Neural cell (in vitro differentiated cells): ENCODE results near the gene CD300LG. TPM values are rescaled to one million over a fixed set of nuclear protein-coding genes. Genes with fewer than 3 reads are reported as not detected.

Experiments used
- H2AFZ ChIP-seq: fragments of 200-600, 300-800 bp; sonication (generic), shearing (Covaris generic); 2 replicates; pipeline ENCODE4 v1.6.0; 2014; ENCODE audit warnings: low read depth, mild to moderate bottlenecking, antibody characterized with exemption, low read length, moderate library complexity
- H3F3A ChIP-seq: fragments of 200-600 bp; shearing (Covaris generic); 2 replicates; pipeline ENCODE4 v1.6.1; 2016; ENCODE audit warnings: mild to moderate bottlenecking, moderate library complexity, mixed read lengths, antibody characterized with exemption, low read length; ENCODE audit not compliant: insufficient read depth, poor library complexity, severe bottlenecking
- H3K27ac ChIP-seq: fragments of 200-600, 300-800 bp; sonication (generic), shearing (Covaris generic); 2 replicates; pipeline ENCODE4 v1.5.1; 2014; ENCODE audit warnings: mild to moderate bottlenecking, low read length, moderate library complexity
- H3K27me3 ChIP-seq: fragments of 300-800, 200-600 bp; sonication (generic), shearing (Covaris generic); 2 replicates; pipeline ENCODE4 v1.6.0; 2014; ENCODE audit warnings: mild to moderate bottlenecking, low read depth, low read length, moderate library complexity; ENCODE audit not compliant: insufficient read depth
- H3K36me3 ChIP-seq: fragments of 300-800, 200-600 bp; sonication (generic), shearing (Covaris generic); 2 replicates; pipeline ENCODE4 v1.5.1; 2014; ENCODE audit warnings: mild to moderate bottlenecking, antibody characterized with exemption, low read length, moderate library complexity; ENCODE audit not compliant: insufficient read depth
- H3K4me2 ChIP-seq: fragments of 300-800, 200-600 bp; sonication (generic), shearing (Covaris generic); 2 replicates; pipeline ENCODE4 v1.6.0; 2014; ENCODE audit warnings: mild to moderate bottlenecking, low read length
- H3K4me3 ChIP-seq: fragments of 300-800, 200-600 bp; sonication (generic), shearing (Covaris generic); 2 replicates; pipeline ENCODE4 v1.5.1; 2014; ENCODE audit warnings: mild to moderate bottlenecking, low read length, moderate library complexity
- H3K79me2 ChIP-seq: fragments of 200-600 bp; shearing (Covaris generic); replicated peaks from 2 replicates; pipeline ENCODE4 v1.6.0; 2014; ENCODE audit warnings: mild to moderate bottlenecking, low read length, moderate library complexity; ENCODE audit not compliant: insufficient read depth
- H3K9ac ChIP-seq: fragments of 300-800, 200-600 bp; sonication (generic), shearing (Covaris generic); 2 replicates; pipeline ENCODE4 v1.6.1; 2016; ENCODE audit warnings: mild to moderate bottlenecking, low read length, mixed read lengths
- H3K9me2 ChIP-seq: fragments of 200-600 bp; shearing (Covaris generic); 2 replicates; pipeline ENCODE4 v1.6.1; 2016; ENCODE audit warnings: mild to moderate bottlenecking, low read length, mixed read lengths; ENCODE audit not compliant: insufficient read depth
- H3K9me3 ChIP-seq: fragments of 200-600, 300-800 bp; sonication (generic), shearing (Covaris generic); 2 replicates; pipeline ENCODE4 v1.6.1; 2016; ENCODE audit warnings: mild to moderate bottlenecking, mixed run types, low read length, moderate library complexity, mixed read lengths
- H4K20me1 ChIP-seq: fragments of 200-600 bp; shearing (Covaris generic); 2 replicates; pipeline ENCODE4 v1.6.1; 2016; ENCODE audit warnings: mild to moderate bottlenecking, mixed run types; ENCODE audit not compliant: insufficient read depth
- EP300 ChIP-seq: fragments of 450-650 bp; conservative IDR thresholded peaks from 2 replicates; pipeline ENCODE4 v1.6.1; 2014; ENCODE audit warnings: antibody characterized with exemption, mild to moderate bottlenecking, moderate library complexity; ENCODE audit not compliant: poor library complexity, severe bottlenecking
- EZH2 ChIP-seq: fragments of 200-600, 300-800 bp; shearing (Covaris generic), sonication (generic); IDR thresholded peaks from 2 replicates; pipeline ENCODE4 v1.6.1; 2014; ENCODE audit warnings: antibody characterized with exemption, low read length, borderline replicate concordance, mild to moderate bottlenecking; ENCODE audit not compliant: insufficient read depth, poor library complexity, severe bottlenecking
- MXI1 ChIP-seq: fragments of 450-650 bp; conservative IDR thresholded peaks from 2 replicates; pipeline ENCODE4 v1.6.1; 2014; ENCODE audit warnings: antibody characterized with exemption, mild to moderate bottlenecking; ENCODE audit not compliant: poor library complexity, severe bottlenecking
- POLR2AphosphoS5 ChIP-seq: IDR thresholded peaks from 2 replicates; pipeline ENCODE4 v1.6.1; 2012
- RAD21 ChIP-seq: fragments of 450-650 bp; conservative IDR thresholded peaks from 2 replicates; pipeline ENCODE4 v1.6.1; 2014; ENCODE audit warnings: antibody characterized with exemption, mild to moderate bottlenecking, moderate library complexity
- SMC3 ChIP-seq: fragments of 450-650 bp; conservative IDR thresholded peaks from 2 replicates; pipeline ENCODE4 v1.6.1; 2014; ENCODE audit warnings: antibody characterized with exemption, mild to moderate bottlenecking, moderate library complexity; ENCODE audit not compliant: poor library complexity
- TAF1 ChIP-seq: IDR thresholded peaks from 2 replicates; pipeline ENCODE4 v1.6.1; 2012; ENCODE audit warnings: low read depth
- polyA plus RNA-seq: library from polyadenylated mRNA; depleted of rRNA; stranded (reverse); fragments of >200 nt; gene quantifications from 2 replicates; pipeline ENCODE4 v1.2.3, GENCODE V29; 2014
- TF ChIP-seq, protein P1 (sequence below): fragments of 450-650 bp; IDR thresholded peaks from 2 replicates; pipeline ENCODE4 v1.5.1; 2014; ENCODE audit warnings: antibody characterized with exemption, mild to moderate bottlenecking, moderate library complexity; ENCODE audit not compliant: poor library complexity, severe bottlenecking
- TF ChIP-seq, protein P2 (sequence below): IDR thresholded peaks from 2 replicates; pipeline ENCODE4 v1.6.1; 2012; ENCODE audit warnings: borderline replicate concordance

The CD300LG gene
- polyA plus RNA-seq, 1 donor from 2014 or later, result not detected

DNA sequence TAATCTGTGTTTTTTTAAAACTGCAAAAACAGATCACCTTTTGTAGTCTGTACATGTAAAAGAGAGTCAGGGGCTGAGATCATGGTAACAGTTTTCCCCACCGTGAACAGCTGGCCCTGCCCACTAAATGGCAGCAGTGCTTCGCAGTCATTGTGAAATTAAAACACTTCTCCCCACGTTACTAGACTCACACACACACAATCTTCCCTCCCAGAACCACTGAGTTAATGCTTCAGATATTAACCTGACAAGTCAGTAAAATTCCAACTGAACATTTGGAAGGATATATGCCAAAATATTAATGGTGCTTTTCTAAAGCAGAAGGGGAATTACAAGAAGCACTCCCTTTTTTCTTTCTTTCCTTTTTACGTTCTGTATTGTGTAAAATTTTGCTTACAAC is 1.2 kb upstream of the CD300LG start:
- H3F3A ChIP-seq, result no peaks in the 10 kb centered on the region
- no peaks in the 10 kb centered on the region for H3K27me3 ChIP-seq
- H2AFZ ChIP-seq, result no peak overlapping the region
- no peak overlapping the region for H3K9ac ChIP-seq
- no peak overlapping the region for H3K27ac ChIP-seq
- H4K20me1 ChIP-seq, result no peaks in the 10 kb centered on the region
- H3K9me3 ChIP-seq, result no peaks in the 10 kb centered on the region
- no peak overlapping the region for H3K4me2 ChIP-seq
- no peaks in the 10 kb centered on the region for H3K36me3 ChIP-seq
- H3K9me2 ChIP-seq, result no peaks in the 10 kb centered on the region
- H3K4me3 ChIP-seq, result no peak overlapping the region
- TF ChIP-seq TAF1, result no peak
- TF ChIP-seq EZH2, result no peak
- TF ChIP-seq POLR2AphosphoS5, result no peak
- no peak for TF ChIP-seq RAD21
- TF ChIP-seq SMC3, result no peak
- TF ChIP-seq, protein P1, sequence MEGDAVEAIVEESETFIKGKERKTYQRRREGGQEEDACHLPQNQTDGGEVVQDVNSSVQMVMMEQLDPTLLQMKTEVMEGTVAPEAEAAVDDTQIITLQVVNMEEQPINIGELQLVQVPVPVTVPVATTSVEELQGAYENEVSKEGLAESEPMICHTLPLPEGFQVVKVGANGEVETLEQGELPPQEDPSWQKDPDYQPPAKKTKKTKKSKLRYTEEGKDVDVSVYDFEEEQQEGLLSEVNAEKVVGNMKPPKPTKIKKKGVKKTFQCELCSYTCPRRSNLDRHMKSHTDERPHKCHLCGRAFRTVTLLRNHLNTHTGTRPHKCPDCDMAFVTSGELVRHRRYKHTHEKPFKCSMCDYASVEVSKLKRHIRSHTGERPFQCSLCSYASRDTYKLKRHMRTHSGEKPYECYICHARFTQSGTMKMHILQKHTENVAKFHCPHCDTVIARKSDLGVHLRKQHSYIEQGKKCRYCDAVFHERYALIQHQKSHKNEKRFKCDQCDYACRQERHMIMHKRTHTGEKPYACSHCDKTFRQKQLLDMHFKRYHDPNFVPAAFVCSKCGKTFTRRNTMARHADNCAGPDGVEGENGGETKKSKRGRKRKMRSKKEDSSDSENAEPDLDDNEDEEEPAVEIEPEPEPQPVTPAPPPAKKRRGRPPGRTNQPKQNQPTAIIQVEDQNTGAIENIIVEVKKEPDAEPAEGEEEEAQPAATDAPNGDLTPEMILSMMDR, result no peak
- TF ChIP-seq, protein P2, sequence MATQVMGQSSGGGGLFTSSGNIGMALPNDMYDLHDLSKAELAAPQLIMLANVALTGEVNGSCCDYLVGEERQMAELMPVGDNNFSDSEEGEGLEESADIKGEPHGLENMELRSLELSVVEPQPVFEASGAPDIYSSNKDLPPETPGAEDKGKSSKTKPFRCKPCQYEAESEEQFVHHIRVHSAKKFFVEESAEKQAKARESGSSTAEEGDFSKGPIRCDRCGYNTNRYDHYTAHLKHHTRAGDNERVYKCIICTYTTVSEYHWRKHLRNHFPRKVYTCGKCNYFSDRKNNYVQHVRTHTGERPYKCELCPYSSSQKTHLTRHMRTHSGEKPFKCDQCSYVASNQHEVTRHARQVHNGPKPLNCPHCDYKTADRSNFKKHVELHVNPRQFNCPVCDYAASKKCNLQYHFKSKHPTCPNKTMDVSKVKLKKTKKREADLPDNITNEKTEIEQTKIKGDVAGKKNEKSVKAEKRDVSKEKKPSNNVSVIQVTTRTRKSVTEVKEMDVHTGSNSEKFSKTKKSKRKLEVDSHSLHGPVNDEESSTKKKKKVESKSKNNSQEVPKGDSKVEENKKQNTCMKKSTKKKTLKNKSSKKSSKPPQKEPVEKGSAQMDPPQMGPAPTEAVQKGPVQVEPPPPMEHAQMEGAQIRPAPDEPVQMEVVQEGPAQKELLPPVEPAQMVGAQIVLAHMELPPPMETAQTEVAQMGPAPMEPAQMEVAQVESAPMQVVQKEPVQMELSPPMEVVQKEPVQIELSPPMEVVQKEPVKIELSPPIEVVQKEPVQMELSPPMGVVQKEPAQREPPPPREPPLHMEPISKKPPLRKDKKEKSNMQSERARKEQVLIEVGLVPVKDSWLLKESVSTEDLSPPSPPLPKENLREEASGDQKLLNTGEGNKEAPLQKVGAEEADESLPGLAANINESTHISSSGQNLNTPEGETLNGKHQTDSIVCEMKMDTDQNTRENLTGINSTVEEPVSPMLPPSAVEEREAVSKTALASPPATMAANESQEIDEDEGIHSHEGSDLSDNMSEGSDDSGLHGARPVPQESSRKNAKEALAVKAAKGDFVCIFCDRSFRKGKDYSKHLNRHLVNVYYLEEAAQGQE, result no peak
- no peak for TF ChIP-seq EP300
- TF ChIP-seq MXI1, result no peak
- H3K79me2 ChIP-seq, result no peaks in the 10 kb centered on the region

DNA sequence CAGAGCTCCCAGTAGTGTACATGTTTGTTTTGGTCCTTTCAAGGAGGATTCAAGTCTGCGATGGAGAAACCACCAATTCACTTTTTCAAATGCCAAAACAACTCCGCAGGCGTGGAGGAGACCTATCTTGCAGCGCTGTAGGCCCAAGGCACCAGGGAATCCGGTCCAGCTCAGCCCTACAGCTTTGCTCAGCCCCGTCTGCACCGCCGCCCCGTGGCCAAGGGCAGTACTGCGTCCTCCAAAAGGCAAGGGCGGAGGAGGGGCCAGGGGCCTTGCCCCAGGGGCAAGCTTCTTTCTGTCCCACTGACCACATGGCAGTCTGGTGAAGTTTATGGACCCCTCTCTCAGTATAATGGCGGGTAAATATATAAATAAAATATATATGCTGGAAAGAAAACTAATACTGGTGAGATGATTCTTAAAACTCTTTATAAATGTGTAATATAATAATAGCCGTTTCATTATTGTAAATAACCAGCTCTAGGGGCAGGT is 709 bp upstream of the CD300LG start:
- Histone ChIP-seq H3K27me3 (no peaks in the 10 kb centered on the region), H3K9me2 (no peaks in the 10 kb centered on the region), H3K9ac (no peak overlapping the region), H3K9me3 (no peaks in the 10 kb centered on the region), H3K4me3 (no peak overlapping the region), H2AFZ (no peak overlapping the region), H3K79me2 (no peaks in the 10 kb centered on the region), H4K20me1 (no peaks in the 10 kb centered on the region), H3F3A (no peaks in the 10 kb centered on the region), H3K4me2 (no peak overlapping the region), H3K36me3 (no peaks in the 10 kb centered on the region), H3K27ac (no peak overlapping the region)
- no peak for TF ChIP-seq POLR2AphosphoS5
- TF ChIP-seq EP300, result no peak
- peak; percentile 66 for TF ChIP-seq SMC3
- TF ChIP-seq, protein P1, result peak; percentile 73
- TF ChIP-seq, protein P2, result no peak
- no peak for TF ChIP-seq MXI1
- TF ChIP-seq RAD21, result peak; percentile 55
